Loucy (cell line): ENCODE measurements around the gene ALG8.

ENCODE experiments used
- EZH2phosphoT487 ChIP-seq: fragments of 200-600 bp; IDR thresholded peaks from 2 replicates; pipeline ENCODE4 v1.6.1; 2018; ENCODE audit warnings: antibody characterized with exemption, mild to moderate bottlenecking, moderate library complexity, borderline replicate concordance
- TF ChIP-seq, protein P1 (sequence below): fragments of 200-600 bp; sonication (generic); conservative IDR thresholded peaks from 2 replicates; pipeline ENCODE4 v1.5.1; 2014; ENCODE audit warnings: mild to moderate bottlenecking, antibody characterized with exemption, low read length

DNA sequence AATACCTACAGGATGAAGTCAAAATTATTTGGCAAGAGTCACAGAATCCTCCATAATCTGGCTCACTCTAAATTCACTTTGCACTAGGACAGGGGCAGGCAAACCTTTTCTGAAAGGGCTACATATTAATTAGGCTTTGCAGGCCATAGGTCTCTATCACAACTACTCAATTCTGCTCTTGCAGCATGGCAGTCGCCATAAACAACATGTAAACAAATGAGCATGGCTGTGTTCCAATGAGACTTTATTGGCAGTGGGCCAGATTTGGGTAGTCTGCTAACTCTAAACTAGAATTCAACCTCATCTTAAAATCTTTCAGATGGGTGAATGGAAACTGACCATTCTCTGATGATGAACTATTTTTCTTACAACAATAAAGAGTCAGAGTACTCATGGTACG, 70.0 kb downstream of the ALG8 start:
- TF ChIP-seq, protein P1, sequence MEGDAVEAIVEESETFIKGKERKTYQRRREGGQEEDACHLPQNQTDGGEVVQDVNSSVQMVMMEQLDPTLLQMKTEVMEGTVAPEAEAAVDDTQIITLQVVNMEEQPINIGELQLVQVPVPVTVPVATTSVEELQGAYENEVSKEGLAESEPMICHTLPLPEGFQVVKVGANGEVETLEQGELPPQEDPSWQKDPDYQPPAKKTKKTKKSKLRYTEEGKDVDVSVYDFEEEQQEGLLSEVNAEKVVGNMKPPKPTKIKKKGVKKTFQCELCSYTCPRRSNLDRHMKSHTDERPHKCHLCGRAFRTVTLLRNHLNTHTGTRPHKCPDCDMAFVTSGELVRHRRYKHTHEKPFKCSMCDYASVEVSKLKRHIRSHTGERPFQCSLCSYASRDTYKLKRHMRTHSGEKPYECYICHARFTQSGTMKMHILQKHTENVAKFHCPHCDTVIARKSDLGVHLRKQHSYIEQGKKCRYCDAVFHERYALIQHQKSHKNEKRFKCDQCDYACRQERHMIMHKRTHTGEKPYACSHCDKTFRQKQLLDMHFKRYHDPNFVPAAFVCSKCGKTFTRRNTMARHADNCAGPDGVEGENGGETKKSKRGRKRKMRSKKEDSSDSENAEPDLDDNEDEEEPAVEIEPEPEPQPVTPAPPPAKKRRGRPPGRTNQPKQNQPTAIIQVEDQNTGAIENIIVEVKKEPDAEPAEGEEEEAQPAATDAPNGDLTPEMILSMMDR: no peak
- no peak for TF ChIP-seq EZH2phosphoT487
